IPS-15b (cell line): Measurements from ENCODE around the gene IGFLR1.

Experiments used
- H3K27me3 ChIP-seq: one replicate; pipeline ENCODE4 v1.6.1; 2013; ENCODE audit warnings: low read length; ENCODE audit not compliant: control insufficient read depth, insufficient read depth
- H3K36me3 ChIP-seq: one replicate; pipeline ENCODE4 v1.6.1; 2013; ENCODE audit warnings: low read length; ENCODE audit not compliant: control insufficient read depth, insufficient read depth
- H3K4me1 ChIP-seq: one replicate; pipeline ENCODE4 v1.6.1; 2013; ENCODE audit warnings: mild to moderate bottlenecking, low read length; ENCODE audit not compliant: control insufficient read depth, insufficient read depth
- H3K4me3 ChIP-seq: one replicate; pipeline ENCODE4 v1.5.1; 2013; ENCODE audit warnings: low read depth, low read length
- H3K9ac ChIP-seq: one replicate; pipeline ENCODE4 v1.6.1; 2013; ENCODE audit warnings: low read depth, mild to moderate bottlenecking, low read length
- H3K9me3 ChIP-seq: one replicate; pipeline ENCODE4 v1.6.1; 2013; ENCODE audit warnings: mild to moderate bottlenecking, low read length; ENCODE audit not compliant: control insufficient read depth, insufficient read depth

IGFLR1 gene

DNA sequence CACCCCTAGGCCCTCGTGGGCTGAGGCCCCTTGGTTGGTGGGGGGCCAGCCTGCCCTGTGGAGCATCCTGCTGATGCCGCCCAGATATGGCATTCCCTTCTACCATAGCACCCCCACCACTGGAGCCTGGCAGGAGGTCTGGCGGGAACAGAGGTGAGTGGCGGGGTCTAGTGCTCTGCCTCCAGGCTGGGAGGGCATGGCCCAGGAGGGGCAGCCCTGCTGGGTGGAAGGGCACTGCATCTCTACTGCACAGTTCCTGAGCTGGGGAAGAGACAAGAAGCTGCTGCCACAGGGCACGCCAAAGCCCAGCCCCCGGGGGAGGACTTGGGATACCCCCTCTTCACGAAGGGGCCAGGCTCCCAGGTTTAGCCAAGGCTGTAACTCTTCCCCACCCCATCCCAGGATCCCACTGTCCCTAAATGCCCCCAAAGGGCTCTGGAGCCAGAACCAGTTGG lies 26.9 kb downstream of the IGFLR1 start:
- peaks cover 6% of the 10 kb centered on the region for H3K36me3 ChIP-seq
- peaks cover 5% of the 10 kb centered on the region for H3K4me1 ChIP-seq
- peak overlapping the region; percentile 37 for H3K9ac ChIP-seq
- peaks cover 11% of the 10 kb centered on the region for H3K27me3 ChIP-seq
- H3K9me3 ChIP-seq = no peaks in the 10 kb centered on the region
- peak overlapping the region; percentile 85 for H3K4me3 ChIP-seq

DNA sequence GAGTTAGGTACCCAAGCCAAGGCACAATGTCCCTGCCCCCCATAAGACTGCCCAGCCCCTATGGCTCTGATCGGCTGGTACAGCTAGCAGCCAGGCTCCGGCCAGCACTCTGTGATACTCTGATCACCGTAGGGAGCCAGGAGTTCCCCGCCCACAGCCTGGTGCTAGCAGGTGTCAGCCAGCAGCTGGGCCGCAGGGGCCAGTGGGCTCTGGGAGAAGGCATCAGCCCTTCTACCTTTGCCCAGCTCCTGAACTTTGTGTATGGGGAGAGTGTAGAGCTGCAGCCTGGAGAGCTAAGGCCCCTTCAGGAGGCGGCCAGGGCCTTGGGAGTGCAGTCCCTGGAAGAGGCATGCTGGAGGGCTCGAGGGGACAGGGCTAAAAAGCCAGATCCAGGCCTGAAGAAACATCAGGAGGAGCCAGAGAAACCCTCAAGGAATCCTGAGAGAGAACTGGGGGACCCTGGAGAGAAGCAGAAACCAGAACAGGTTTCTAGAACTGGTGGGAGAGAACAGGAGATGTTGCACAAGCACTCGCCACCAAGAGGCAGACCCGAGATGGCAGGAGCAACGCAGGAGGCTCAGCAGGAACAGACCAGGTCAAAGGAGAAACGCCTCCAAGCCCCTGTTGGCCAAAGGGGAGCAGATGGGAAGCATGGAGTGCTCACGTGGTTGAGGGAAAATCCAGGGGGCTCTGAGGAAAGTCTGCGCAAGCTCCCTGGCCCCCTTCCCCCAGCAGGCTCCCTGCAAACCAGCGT lies 27.5 kb downstream of the IGFLR1 start:
- Histone ChIP-seq H3K9ac (no peak overlapping the region), H3K27me3 (peaks cover 11% of the 10 kb centered on the region), H3K4me3 (no peak overlapping the region), H3K9me3 (no peaks in the 10 kb centered on the region), H3K36me3 (peaks cover under 1% of the 10 kb centered on the region), H3K4me1 (peaks cover 5% of the 10 kb centered on the region)

DNA sequence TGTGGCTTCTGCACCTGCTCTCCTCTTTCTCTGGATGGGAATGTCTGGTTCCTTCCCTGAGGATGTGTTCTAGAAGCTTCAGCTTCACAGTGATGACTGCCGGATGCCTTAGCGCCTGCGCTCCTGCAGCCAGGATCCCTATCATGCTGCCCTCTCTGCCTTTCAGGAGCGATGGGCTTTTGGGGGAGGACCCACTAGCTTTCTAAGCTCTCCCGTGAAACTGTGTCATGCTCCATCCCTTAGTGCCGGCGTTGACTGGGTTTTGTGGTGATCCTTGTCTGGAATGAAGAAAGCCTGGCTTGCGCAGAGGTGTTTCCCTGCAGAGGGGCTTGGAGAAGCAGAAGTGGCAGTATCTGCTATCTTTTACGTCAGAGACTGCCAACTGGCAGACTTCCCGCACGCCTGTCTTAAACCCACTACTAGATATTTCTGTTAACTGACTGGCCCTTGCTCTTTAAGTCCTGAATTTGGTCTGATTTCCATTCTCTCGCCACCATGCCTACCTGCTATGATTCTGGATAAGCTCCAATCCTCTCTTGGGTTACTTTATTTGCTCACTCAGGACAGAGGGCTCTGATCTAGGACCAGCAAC lies 28.3 kb downstream of the IGFLR1 start:
- H3K36me3 ChIP-seq = no peaks in the 10 kb centered on the region
- peaks cover 5% of the 10 kb centered on the region for H3K4me1 ChIP-seq
- H3K27me3 ChIP-seq = peaks cover 11% of the 10 kb centered on the region
- no peak overlapping the region for H3K4me3 ChIP-seq
- H3K9me3 ChIP-seq = no peaks in the 10 kb centered on the region
- no peak overlapping the region for H3K9ac ChIP-seq

DNA sequence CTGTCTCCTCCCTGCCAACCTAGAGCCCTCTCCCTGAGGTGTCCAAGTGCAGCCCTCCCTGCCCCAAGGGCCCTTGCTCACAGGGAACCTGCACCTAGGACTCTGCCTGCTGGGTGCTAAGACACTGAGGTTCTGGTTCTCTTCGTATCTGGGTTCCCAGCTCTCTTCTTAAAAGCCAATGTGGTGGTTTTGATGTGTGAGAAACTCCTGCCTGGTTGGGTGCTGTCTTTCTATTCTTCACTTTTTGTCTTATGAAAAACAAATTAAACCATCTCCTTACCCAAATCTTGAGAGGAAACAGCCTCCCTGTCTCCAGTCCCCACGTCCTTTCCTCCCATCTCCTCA lies 28.8 kb downstream of the IGFLR1 start:
- Histone ChIP-seq H3K9me3 (no peaks in the 10 kb centered on the region), H3K27me3 (peaks cover 11% of the 10 kb centered on the region), H3K4me1 (peaks cover 5% of the 10 kb centered on the region), H3K4me3 (no peak overlapping the region), H3K36me3 (no peaks in the 10 kb centered on the region), H3K9ac (no peak overlapping the region)

DNA sequence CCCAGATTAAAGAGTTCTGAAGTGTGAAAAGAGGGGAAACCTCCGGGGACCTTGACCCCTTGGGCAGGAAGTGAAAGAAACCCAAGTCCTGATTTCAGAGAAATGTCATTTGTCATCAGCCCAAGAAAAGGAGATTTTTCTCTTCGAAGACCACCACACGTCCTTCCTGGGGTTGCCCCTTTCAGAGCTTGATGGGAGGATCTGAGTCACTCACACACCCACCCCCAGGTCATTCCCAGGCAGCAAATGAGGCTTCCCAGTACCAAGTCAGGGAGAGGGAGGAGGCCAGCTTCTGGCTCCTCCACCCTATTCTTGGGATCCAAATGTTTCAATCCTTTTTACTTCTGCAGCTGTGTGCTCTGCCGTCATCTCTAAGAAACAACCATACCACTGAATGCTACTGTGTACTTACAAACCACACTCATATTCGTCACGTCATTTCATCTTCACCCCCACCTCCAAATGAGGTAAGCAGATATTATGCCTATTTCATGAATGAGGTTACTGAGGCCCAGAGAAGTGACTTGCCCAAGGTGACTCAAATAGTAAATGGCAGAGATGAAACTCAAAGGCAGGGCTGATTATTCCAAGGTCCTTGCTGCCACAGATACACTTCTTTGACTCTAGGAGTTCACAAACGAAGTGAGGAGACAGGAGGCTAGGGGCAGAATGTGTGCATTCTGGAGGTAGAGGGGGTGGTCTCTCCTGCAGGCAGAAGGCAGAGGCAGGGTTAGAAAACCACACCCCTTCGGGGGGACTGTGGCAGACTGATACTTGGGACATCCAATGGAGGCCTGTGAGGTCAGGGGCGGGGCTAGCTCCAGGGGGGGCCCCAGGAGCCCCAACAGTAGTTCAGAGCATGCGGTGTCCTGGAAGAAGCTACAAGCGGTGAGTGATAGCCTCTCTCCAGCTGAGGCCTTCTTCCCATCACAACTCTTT lies 29.4 kb downstream of the IGFLR1 start:
- no peak overlapping the region for H3K4me3 ChIP-seq
- no peak overlapping the region for H3K9ac ChIP-seq
- peaks cover 15% of the 10 kb centered on the region for H3K27me3 ChIP-seq
- H3K9me3 ChIP-seq = no peaks in the 10 kb centered on the region
- peaks cover 5% of the 10 kb centered on the region for H3K4me1 ChIP-seq
- no peaks in the 10 kb centered on the region for H3K36me3 ChIP-seq

DNA sequence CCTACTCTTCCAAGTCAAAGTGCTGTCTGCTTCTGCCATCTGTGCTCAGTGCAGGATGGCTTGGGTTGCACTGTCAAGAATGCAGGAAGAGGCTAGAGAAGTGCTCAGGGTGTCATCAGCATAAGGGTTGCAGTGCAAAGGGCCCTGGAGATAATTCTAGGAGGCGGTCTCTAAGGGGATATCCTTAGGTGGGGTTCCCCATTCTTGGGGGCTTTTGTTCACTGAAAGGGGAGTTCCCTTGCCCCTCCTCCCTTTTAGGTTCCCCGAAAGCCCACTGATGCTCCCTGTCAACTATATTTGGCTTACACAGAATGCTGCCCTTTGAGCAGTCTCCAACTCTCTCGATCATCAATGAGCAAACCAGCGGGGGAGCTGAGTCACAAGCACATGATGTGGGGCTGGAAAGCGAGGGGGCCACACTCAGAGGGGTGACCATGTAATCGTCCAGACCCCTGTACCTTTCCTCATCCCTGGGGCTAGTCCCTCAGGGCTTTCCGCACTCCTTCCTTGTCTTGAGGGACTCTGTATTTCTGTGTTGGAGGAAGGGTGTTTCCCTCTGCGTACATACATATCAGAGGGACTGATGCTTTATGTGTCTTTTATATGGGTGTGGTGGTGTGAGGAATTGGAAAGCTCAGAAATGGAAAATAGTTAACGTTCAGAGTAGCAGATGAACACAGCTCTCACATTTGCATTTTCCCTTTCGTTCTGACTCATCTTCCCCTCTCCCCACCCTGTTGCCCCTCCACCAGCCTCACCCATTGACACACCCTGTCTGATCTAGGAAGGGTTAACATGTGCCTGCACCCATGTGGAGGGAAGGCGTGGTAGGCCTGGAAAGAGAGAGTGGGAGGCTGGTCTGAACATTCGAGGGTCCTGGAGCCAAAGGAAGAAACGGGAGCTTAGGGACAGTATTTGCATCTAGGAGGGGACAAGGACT lies 31.2 kb downstream of the IGFLR1 start:
- Histone ChIP-seq H3K4me1 (peaks cover 5% of the 10 kb centered on the region), H3K9me3 (no peaks in the 10 kb centered on the region), H3K9ac (no peak overlapping the region), H3K27me3 (peaks cover 15% of the 10 kb centered on the region), H3K36me3 (no peaks in the 10 kb centered on the region), H3K4me3 (no peak overlapping the region)

DNA sequence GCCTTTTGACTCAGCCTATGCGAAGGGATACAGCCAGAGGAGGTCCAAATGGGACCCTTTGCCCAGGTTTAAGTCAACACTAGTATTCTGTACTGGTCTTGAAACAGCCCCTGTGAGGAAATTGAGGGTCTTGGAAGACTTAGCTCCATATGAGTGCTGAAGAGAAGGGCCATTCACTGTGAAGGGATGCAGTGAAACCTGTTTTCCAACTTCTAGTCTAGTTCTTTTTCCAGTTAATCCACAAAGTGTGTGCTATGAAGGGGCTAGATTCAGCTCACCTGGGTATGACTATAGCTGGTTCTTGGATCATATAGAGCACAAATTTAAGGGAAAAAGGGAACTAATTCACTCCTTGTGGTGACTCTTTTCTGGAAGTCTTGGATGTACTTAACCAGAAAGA lies 33.9 kb downstream of the IGFLR1 start:
- Histone ChIP-seq H3K36me3 (no peaks in the 10 kb centered on the region), H3K27me3 (peaks cover 22% of the 10 kb centered on the region), H3K4me1 (peaks cover 5% of the 10 kb centered on the region)

DNA sequence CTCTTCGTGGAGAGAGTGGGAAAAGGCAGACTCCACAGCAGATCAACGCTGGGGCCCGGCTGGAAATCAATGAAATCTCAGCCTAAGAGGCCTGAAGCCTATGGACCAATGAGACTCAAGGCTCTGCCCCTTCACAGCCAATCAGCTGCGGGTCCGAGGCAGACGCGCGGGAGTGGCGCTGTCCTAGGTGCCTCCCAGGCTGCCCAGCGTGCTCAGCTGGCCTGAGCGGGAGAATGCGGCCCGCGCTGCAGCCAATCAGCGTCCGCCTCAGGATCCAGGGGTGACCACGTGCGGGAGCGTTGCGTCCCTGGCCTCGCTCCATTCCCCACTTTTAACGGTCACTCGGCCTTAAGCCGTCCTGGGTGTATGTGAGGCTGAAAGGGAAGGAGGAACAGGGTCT lies 38.0 kb downstream of the IGFLR1 start, which contains the start of gene ZBTB32:
TSS of gene ZBTB32 (plus strand) at position 341 of the 400 bp plus-strand sequence. CDS start 10,069 bp downstream, outside the sequence.
- H3K36me3 ChIP-seq = no peaks in the 10 kb centered on the region
- H3K4me1 ChIP-seq = no peaks in the 10 kb centered on the region
- H3K9me3 ChIP-seq = no peaks in the 10 kb centered on the region

More for the DNA sequence above, 33.9 kb downstream of the IGFLR1 start:
- H3K9ac ChIP-seq = no peak overlapping the region
- H3K4me3 ChIP-seq = no peak overlapping the region
- H3K9me3 ChIP-seq = no peaks in the 10 kb centered on the region

DNA sequence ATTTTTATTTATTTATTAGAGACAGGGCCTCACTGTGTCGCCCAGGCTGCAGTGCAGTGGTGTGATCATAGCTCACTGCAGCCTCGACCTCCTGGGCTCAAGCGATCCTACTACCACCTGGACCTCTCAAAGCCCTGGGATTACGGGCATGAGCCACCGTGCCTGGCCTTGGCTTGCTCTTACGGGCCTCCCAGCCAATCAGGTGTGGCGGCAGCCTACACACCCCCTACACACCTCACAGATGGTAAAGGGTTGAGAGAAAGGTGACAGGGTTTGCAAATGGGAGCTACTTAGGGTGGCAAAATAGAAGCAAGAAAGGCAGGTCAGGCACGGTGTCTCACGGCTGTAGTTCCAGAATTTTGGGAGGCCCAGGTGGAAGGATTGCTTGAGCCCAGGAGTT lies 38.9 kb downstream of the IGFLR1 start:
- no peaks in the 10 kb centered on the region for H3K36me3 ChIP-seq
- H3K4me1 ChIP-seq = no peaks in the 10 kb centered on the region
- no peak overlapping the region for H3K9ac ChIP-seq
- H3K9me3 ChIP-seq = no peaks in the 10 kb centered on the region
- H3K27me3 ChIP-seq = peaks cover 24% of the 10 kb centered on the region
- no peak overlapping the region for H3K4me3 ChIP-seq

More for the DNA sequence above, 38.0 kb downstream of the IGFLR1 start, which contains the start of gene ZBTB32:
- Histone ChIP-seq H3K4me3 (no peak within 1 kb of the TSS), H3K9ac (no peak within 1 kb of the TSS), H3K27me3 (peaks cover 25% of the 10 kb centered on the region)

DNA sequence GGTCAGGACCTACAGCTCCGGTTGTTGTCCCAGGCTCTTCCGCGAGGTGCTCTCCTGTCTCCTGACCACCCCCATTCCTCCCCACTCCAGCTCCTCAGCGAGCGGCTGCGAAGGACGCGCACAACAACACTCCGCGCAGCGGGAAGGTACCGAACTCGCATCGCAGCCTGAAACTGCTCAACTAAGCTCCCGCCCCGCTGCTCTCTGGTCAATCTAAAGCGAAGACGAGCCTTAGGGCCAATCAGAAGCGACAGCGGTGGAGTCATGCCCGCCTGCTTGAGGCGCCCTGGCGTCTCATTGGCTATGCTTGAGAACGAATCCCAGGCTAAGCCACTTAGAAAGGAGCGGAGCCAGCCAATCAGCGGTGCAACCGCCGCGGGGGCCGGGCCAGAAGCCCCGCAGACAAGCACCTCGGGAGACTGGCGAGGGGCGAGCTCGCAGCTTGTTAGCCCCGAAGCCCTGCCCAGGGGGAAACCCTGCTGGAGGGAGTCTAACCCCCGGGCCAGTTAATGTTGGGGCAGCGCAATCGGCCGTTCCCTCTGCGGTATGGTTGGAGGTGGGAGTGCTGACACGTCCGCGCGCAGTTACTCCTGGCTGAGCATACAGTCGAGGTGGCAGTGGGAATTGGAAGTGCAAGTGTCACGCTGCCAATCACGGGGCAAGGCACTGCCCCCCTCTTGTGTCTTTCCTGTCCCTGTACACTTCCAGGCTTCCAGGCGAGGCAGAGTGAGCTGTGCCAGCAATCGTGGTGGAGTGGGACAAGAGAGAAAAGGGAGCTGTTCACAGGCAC lies 39.8 kb downstream of the IGFLR1 start:
- H3K9me3 ChIP-seq = no peaks in the 10 kb centered on the region
- no peaks in the 10 kb centered on the region for H3K36me3 ChIP-seq
- peak overlapping the region; percentile 85 for H3K4me3 ChIP-seq
- H3K9ac ChIP-seq = peak overlapping the region; percentile 41
- H3K27me3 ChIP-seq = peaks cover 20% of the 10 kb centered on the region
- no peaks in the 10 kb centered on the region for H3K4me1 ChIP-seq
